PC-9 (cell line): Measurements from ENCODE around the gene EXOC2.

Experiments used
- EZH2 ChIP-seq: fragments of 200-600 bp; sonication (generic); IDR thresholded peaks from 2 replicates; pipeline ENCODE4 v1.8.0; 2017; ENCODE audit warnings: antibody characterized with exemption, low read depth
- TF ChIP-seq, protein P1 (sequence below): fragments of 200-600 bp; sonication (generic); conservative IDR thresholded peaks from 2 replicates; pipeline ENCODE4 v1.6.1; 2017; ENCODE audit warnings: mixed run types, antibody characterized with exemption, mild to moderate bottlenecking, moderate library complexity

DNA sequence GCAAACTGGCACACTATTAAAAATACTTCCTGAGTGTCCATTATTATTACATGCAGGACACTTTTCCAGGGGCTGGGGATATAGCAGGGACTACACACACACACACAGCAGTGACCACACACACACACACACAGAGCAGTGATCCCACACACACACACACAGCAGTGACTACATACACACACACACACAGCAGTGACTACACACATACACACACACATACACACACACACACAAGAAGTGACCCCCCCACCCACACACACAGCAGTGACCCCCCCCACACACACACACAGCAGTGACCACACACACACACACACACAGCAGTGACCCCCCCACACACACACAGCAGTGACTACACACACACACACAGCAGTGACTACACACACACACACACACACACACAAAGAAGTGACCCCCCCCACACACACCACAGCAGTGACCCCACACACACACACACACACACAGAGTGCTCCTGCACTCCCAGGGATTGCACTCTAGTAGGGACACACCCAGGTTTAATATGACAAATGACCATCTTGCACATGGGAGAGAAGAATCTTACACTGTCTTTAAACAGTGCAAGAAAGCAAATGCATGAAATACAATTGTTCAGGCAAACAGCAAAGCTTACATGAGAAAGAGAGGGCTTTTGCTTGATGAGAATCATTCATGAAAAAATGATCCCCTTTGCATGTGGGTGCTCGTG, 185.9 kb downstream of the EXOC2 start:
- TF ChIP-seq, protein P1, sequence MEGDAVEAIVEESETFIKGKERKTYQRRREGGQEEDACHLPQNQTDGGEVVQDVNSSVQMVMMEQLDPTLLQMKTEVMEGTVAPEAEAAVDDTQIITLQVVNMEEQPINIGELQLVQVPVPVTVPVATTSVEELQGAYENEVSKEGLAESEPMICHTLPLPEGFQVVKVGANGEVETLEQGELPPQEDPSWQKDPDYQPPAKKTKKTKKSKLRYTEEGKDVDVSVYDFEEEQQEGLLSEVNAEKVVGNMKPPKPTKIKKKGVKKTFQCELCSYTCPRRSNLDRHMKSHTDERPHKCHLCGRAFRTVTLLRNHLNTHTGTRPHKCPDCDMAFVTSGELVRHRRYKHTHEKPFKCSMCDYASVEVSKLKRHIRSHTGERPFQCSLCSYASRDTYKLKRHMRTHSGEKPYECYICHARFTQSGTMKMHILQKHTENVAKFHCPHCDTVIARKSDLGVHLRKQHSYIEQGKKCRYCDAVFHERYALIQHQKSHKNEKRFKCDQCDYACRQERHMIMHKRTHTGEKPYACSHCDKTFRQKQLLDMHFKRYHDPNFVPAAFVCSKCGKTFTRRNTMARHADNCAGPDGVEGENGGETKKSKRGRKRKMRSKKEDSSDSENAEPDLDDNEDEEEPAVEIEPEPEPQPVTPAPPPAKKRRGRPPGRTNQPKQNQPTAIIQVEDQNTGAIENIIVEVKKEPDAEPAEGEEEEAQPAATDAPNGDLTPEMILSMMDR, result no peak
- TF ChIP-seq EZH2, result no peak
